Subcutaneous preadipocyte (primary cell): Measurements from ENCODE around the gene PRSS1. TPM values are rescaled to one million over a fixed set of nuclear protein-coding genes. Genes with fewer than 3 reads are reported as not detected.

Source experiments
- small RNA-seq: library from RNA; depleted of rRNA; stranded (forward); fragments of <200 nt; gene quantifications from one replicate; pipeline ENCODE3, GENCODE V24; 2012
- total RNA-seq: library from RNA; depleted of rRNA; stranded (reverse); fragments of >200 nt; gene quantifications from 2 replicates; pipeline ENCODE4 v1.2.3, GENCODE V29; 2012

Gene PRSS1
- not detected in 2 replicates for total RNA-seq

GRCh38 chr7:142749218-142749993, at the start of gene PRSS1:
Gene PRSS1, plus strand, starts transcription at chr7:142749472. Its CDS starts 13 bp downstream, at chr7:142749485.

GRCh38 chr7:142770661-142771352, 21.5 kb downstream of the PRSS1 start, which contains the start of gene PRSS2:
Gene PRSS2, plus strand, starts transcription at chr7:142770970. Its CDS starts 13 bp downstream, at chr7:142770983.

Small RNAs within 50 kb of the gene (small RNA-seq; reads per million reads assigned to genes)
- not detected for gene TRBD1
- gene TRBJ1-1 = not detected
- not detected for gene TRBJ1-2
- not detected for gene TRBJ1-3
- gene TRBJ1-4 = not detected
- not detected for gene TRBJ1-5
- not detected for gene TRBJ1-6
- not detected for gene TRBJ2-1
- gene TRBJ2-2 = not detected
- gene TRBJ2-2P = not detected
- gene TRBJ2-3 = not detected
- not detected for gene TRBJ2-4
- gene TRBJ2-5 = not detected
- gene TRBJ2-6 = not detected
- not detected for gene TRBJ2-7

Other genes starting within 250 kb of the PRSS1 start
- not detected in 2 replicates for gene PRSS2, start 21.5 kb downstream of the PRSS1 start, total RNA-seq
- 3.1 and 12.1 TPM in 2 replicates for gene EPHB6, start 105.6 kb downstream of the PRSS1 start, total RNA-seq
- not detected in 2 replicates for gene TRPV6, start 136.3 kb downstream of the PRSS1 start, total RNA-seq
- not detected in 2 replicates for gene TRPV5, start 184.3 kb downstream of the PRSS1 start, total RNA-seq
- not detected in 2 replicates for gene LLCFC1, start 190.0 kb downstream of the PRSS1 start, total RNA-seq
- gene KEL, start 212.9 kb downstream of the PRSS1 start, total RNA-seq = not detected in 2 replicates